GM12801 (cell line): ENCODE results near the gene SYT3.

Source experiments
- CTCF ChIP-seq: IDR thresholded peaks from one replicate; pipeline ENCODE4 v1.5.1; 2011; ENCODE audit warnings: control low read depth; ENCODE audit not compliant: insufficient read length; ENCODE audit errors: extremely low read depth

Gene SYT3

GRCh38 chr19:50676625-50677197, 37.0 kb upstream of the SYT3 start:
- no peak for TF ChIP-seq CTCF

- TF ChIP-seq CTCF: no peak
Observed at GRCh38 chr19:50673118-50673517, 33.4 kb upstream of the SYT3 start.

- TF ChIP-seq CTCF: no peak
Observed at GRCh38 chr19:50670102-50670380, 30.4 kb upstream of the SYT3 start.

GRCh38 chr19:50669302-50670101, 29.8 kb upstream of the SYT3 start:
- no peak for TF ChIP-seq CTCF

- TF ChIP-seq CTCF: no peak
Observed at GRCh38 chr19:50668879-50669278, 29.2 kb upstream of the SYT3 start.

- TF ChIP-seq CTCF: no peak
Observed at GRCh38 chr19:50668416-50668815, 28.7 kb upstream of the SYT3 start.

GRCh38 chr19:50667759-50668231, 28.1 kb upstream of the SYT3 start:
- TF ChIP-seq CTCF: no peak
